ENCODE data around the gene MSI2. TPM values are rescaled to one million over a fixed set of nuclear protein-coding genes. Genes with fewer than 3 reads are reported as not detected.
A peak's percentile ranks its signal among the peaks of the same experiment; 100 is the strongest.

Gene MSI2
- total RNA-seq, 1 donor from 2014 or later: 140 TPM

- H3K27ac Mint-ChIP-seq (ENCODE audit: unreplicated experiment): no peak overlapping the region
- H3K4me1 Mint-ChIP-seq: peaks cover 68% of the 10 kb centered on the region
- H3K4me3 Mint-ChIP-seq: no peak overlapping the region
- TF ChIP-seq CTCF (conservative IDR thresholded peaks at IDR 0.05): no peak
- no peaks in the 10 kb centered on the region for H3K9me3 Mint-ChIP-seq
- no peaks in the 10 kb centered on the region for H3K27me3 Mint-ChIP-seq (ENCODE audit: low read depth)
- DNase-seq (ENCODE audit: low read depth, low spot score): no peak
- peaks cover 12% of the 10 kb centered on the region for H3K36me3 Mint-ChIP-seq (ENCODE audit: low read depth)
Measured at GRCh38 chr17:57417956-57418355, 161.6 kb downstream of the MSI2 start.

GRCh38 chr17:57418463-57419246 lies 162.3 kb downstream of the MSI2 start:
- H3K9me3 Mint-ChIP-seq: peaks cover 2% of the 10 kb centered on the region
- H3K4me3 Mint-ChIP-seq: no peak overlapping the region
- no peaks in the 10 kb centered on the region for H3K27me3 Mint-ChIP-seq (ENCODE audit: low read depth)
- H3K27ac Mint-ChIP-seq (ENCODE audit: unreplicated experiment): no peak overlapping the region
- DNase-seq (ENCODE audit: low read depth, low spot score): no peak
- no peak for TF ChIP-seq CTCF (conservative IDR thresholded peaks at IDR 0.05)
- peaks cover 65% of the 10 kb centered on the region for H3K4me1 Mint-ChIP-seq
- H3K36me3 Mint-ChIP-seq (ENCODE audit: low read depth): peaks cover 16% of the 10 kb centered on the region

- peaks cover 65% of the 10 kb centered on the region for H3K4me1 Mint-ChIP-seq
- no peak for TF ChIP-seq CTCF (conservative IDR thresholded peaks at IDR 0.05)
- H3K27me3 Mint-ChIP-seq (ENCODE audit: low read depth): no peaks in the 10 kb centered on the region
- peaks cover 2% of the 10 kb centered on the region for H3K9me3 Mint-ChIP-seq
- H3K27ac Mint-ChIP-seq (ENCODE audit: unreplicated experiment): no peak overlapping the region
- peaks cover 17% of the 10 kb centered on the region for H3K36me3 Mint-ChIP-seq (ENCODE audit: low read depth)
- H3K4me3 Mint-ChIP-seq: no peak overlapping the region
- DNase-seq (ENCODE audit: low read depth, low spot score): no peak
Measured at GRCh38 chr17:57419940-57420550, 163.7 kb downstream of the MSI2 start.

DNA sequence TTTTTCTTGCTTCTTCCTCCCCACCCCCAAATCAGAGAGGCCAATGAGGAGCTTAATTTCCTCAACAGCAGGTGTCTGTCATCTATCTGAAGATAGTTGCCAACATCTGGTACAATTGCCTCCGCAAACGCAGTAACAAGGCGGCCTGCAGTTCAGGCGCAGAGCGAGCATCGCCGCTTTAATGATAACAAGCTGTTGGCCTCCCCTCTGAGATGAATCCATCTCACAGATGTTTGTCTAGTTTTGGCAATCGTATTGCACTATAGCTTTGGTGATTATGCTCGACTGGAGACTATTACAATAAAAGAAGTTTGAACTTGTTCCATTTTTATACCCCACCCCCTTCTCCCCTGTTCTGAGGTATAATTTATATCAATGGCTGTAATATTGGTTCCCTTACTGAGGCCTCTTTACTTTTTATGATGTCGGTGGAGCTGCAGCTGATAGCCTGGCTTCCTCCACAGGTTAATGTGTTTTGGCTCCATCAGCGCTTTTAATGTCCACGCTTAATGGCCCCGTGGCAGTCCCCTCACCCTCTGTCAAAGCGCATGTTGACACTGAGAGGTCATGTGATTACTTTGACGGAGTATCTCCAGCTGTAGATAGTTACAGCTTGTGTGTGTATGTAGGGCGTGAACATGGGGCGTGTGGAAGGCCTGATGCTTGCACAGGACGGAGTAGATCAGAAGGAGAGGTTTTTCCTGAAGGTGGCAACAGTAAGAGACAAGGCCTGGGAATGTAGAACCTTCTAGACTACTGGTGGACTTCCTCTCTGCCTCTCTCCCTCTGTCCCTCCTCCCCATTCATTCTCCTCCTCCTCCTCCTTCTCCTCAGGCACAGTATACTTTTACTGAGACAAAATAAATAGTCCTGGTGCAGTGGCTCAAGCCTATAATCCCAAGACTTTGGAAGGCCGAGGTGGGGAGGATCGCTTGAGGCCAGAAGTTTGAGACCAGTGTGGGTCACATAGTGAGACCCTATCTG lies 164.7 kb downstream of the MSI2 start:
- H3K36me3 Mint-ChIP-seq (ENCODE audit: low read depth): peaks cover 12% of the 10 kb centered on the region
- peaks cover 2% of the 10 kb centered on the region for H3K9me3 Mint-ChIP-seq
- peak overlapping the region; percentile 60 for H3K27ac Mint-ChIP-seq (ENCODE audit: unreplicated experiment)
- no peaks in the 10 kb centered on the region for H3K27me3 Mint-ChIP-seq (ENCODE audit: low read depth)
- H3K4me3 Mint-ChIP-seq: no peak overlapping the region
- peaks cover 65% of the 10 kb centered on the region for H3K4me1 Mint-ChIP-seq
- no peak for DNase-seq (ENCODE audit: low read depth, low spot score)
- no peak for TF ChIP-seq CTCF (conservative IDR thresholded peaks at IDR 0.05)

- peaks cover 2% of the 10 kb centered on the region for H3K9me3 Mint-ChIP-seq
- H3K4me3 Mint-ChIP-seq: no peak overlapping the region
- H3K36me3 Mint-ChIP-seq (ENCODE audit: low read depth): peaks cover 11% of the 10 kb centered on the region
Measured at GRCh38 chr17:57422574-57423164, 166.3 kb downstream of the MSI2 start.

More at GRCh38 chr17:57422574-57423164, 166.3 kb downstream of the MSI2 start:
- no peak overlapping the region for H3K27ac Mint-ChIP-seq (ENCODE audit: unreplicated experiment)
- no peak for DNase-seq (ENCODE audit: low read depth, low spot score)
- TF ChIP-seq CTCF (conservative IDR thresholded peaks at IDR 0.05): no peak
- no peaks in the 10 kb centered on the region for H3K27me3 Mint-ChIP-seq (ENCODE audit: low read depth)
- peaks cover 60% of the 10 kb centered on the region for H3K4me1 Mint-ChIP-seq

All from neural crest cell (in vitro differentiated cells).